Mucosa of descending colon (tissue), 3 donors: ENCODE results near the gene UBAC1. TPM values are rescaled to one million over a fixed set of nuclear protein-coding genes. Genes with fewer than 3 reads are reported as not detected.
"Not testable (repeated sequence)": the region's sequence is repeated elsewhere in the genome, so short reads cannot be mapped to it uniquely, and the experiment has no call there.

Experiments
- ATAC-seq: fragments of 200-7000 bp; cut with Tn5 transposase; one replicate; pipeline ENCODE4 v1.9.1; 2020; ENCODE audit warnings: mild to moderate bottlenecking, moderate library complexity
- DNase-seq, 3 donors: peaks; one replicate each; pipeline ENCODE4 v3.0.0-alpha.2; 2020
- H3K36me3 ChIP-seq: fragments of 200-600 bp; one replicate; pipeline ENCODE4 v1.8.0; 2021; ENCODE audit warnings: low read depth, mild to moderate bottlenecking
- H3K4me1 ChIP-seq: fragments of 200-600 bp; one replicate; pipeline ENCODE4 v1.8.0; 2021; ENCODE audit warnings: low read depth, mild to moderate bottlenecking
- H3K4me3 ChIP-seq: fragments of 200-600 bp; one replicate; pipeline ENCODE4 v1.8.0; 2021; ENCODE audit warnings: mild to moderate bottlenecking
- H3K9me3 ChIP-seq: fragments of 200-600 bp; one replicate; pipeline ENCODE4 v1.8.0; 2021; ENCODE audit warnings: mild to moderate bottlenecking
- CTCF ChIP-seq: fragments of 200-600 bp; IDR thresholded peaks from one replicate; pipeline ENCODE4 v1.8.0; 2022; ENCODE audit warnings: antibody characterized with exemption, mild to moderate bottlenecking
- intact Hi-C, 2 donors: fragments of 100-400 bp; cut with DNase I in 1 of 2; cut with micrococcal nuclease in 1 of 2; formaldehyde crosslinking; loops; one replicate each; pipeline versions ENCODE4 v1.11.0 to v1.11.1; 2022; cut with DNase I, micrococcal nuclease
- total RNA-seq, 3 donors: library from RNA; stranded (reverse); fragmentation: NEBNext Ultra II Directional in 2 of 3; extraction: Animal tissue kit (Norgen Biotek cat#: 25700) in 2 of 3; gene quantifications; one replicate each; pipeline versions ENCODE4 v1.2.1 to v1.2.4, GENCODE V29; 2021 to 2023
- donor health status: DM: no; HTN: no; CAD: no; lungs with moderate emphysema.
- donor health status: DM: no; HTN: no; CAD: no.
- donor health status: DM: no; HTN: yes; CAD: no.

Gene UBAC1
- total RNA-seq, 3 donors from 2014 or later: 55.5 to 70.4 (median 64.0) TPM

- intact Hi-C loops: no loop called here
- Histone ChIP-seq H3K4me3 (no peak overlapping the region), H3K36me3 (no peaks in the 10 kb centered on the region), H3K9me3 (no peaks in the 10 kb centered on the region), H3K4me1 (no peaks in the 10 kb centered on the region)
- ATAC-seq (no peak), DNase-seq (no peak)
- TF ChIP-seq CTCF: no peak
These were observed 64.5 kb downstream of the UBAC1 start for GRCh38 chr9:135896626-135897025.

DNA sequence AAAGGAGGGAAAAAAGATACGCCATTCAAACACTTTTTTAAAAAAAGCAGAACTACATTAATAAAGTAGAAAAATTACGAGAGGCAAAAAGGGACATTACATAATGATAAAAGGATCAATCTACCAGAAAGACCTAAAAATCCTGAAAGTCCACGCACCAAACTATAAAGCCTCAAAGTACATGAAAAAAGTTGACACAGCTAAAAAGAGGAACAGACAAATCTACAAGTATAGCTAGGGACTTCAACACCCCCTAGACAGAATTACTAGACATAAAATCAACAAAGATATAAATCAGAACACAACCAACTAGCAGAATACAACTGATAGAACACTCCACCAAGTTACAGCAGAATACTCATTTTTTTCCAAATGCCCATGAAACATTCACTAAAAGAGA, 65.0 kb downstream of the UBAC1 start:
- intact Hi-C loops: no loop called here
- DNase-seq (no peak), ATAC-seq (no peak)
- TF ChIP-seq CTCF: no peak
- Histone ChIP-seq H3K9me3 (no peaks in the 10 kb centered on the region), H3K4me1 (no peaks in the 10 kb centered on the region), H3K4me3 (no peak overlapping the region), H3K36me3 (no peaks in the 10 kb centered on the region)

DNA sequence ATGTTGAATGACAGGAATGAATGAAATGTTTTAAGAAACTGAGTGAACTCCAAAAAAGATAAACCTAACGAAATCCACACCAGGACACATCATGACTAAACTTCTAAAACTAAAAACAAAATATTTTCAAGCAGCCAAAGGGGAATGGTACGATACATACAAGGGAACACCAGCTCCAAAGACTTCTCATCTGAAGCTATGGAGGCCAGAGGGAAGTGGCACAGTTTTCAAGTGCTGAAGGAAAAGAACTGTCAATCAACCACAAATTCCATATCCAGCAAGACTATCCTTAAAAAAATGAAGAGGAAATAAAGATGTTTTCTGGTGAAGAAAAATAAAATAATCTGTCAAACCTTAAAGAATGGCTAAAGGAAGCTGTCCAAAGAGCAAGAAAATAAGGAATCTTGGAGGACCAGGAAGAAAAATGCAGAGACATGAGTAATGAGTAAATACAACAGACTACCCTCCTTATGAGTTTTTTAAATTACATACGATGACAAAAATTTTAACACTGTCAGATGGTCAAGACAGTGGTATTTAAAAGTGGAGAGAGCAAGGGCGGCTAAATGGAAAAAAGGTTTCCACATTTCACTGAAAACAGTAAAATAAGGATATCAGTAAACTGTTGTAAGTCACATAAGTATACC, 65.8 kb downstream of the UBAC1 start:
- Histone ChIP-seq H3K9me3 (no peaks in the 10 kb centered on the region), H3K4me3 (no peak overlapping the region), H3K4me1 (no peaks in the 10 kb centered on the region), H3K36me3 (no peaks in the 10 kb centered on the region)
- DNase-seq: no peak
- intact Hi-C loops: no loop called here
- TF ChIP-seq CTCF: no peak
- ATAC-seq: no peak

GRCh38 chr9:135893104-135893503, 68.1 kb downstream of the UBAC1 start:
- Histone ChIP-seq H3K4me1 (no peaks in the 10 kb centered on the region), H3K4me3 (no peak overlapping the region), H3K9me3 (no peaks in the 10 kb centered on the region), H3K36me3 (no peaks in the 10 kb centered on the region)
- no peak for ATAC-seq
- no peak for TF ChIP-seq CTCF
- intact Hi-C loops: no loop called here
- DNase-seq: no peak

DNA sequence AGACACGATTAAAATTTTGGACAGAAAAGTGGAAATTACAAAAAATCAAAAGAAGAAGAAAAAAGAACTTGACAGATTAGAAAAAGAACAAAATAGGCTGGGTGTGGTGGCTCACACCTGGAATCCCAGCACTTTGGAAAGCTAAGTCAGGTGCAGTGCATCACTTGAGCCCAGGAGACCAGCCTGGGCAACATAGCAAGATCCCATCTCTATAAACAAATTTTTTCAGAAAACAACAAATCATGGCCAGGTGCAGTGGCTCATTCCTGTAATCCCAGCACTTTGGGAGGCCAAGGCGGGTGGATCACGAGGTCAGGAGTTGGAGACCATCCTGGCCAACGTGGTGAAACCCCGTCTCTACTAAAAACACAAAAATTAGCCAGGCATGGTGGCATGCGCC, 68.8 kb downstream of the UBAC1 start:
- H3K4me3 ChIP-seq, H3K36me3 ChIP-seq, ATAC-seq, H3K9me3 ChIP-seq, intact Hi-C loops, H3K4me1 ChIP-seq, DNase-seq: not testable (repeated sequence)

- TF ChIP-seq CTCF: no peak
- no peak for DNase-seq
- intact Hi-C loops: no loop called here
- H3K4me1 ChIP-seq: no peaks in the 10 kb centered on the region
- no peaks in the 10 kb centered on the region for H3K9me3 ChIP-seq
- H3K4me3 ChIP-seq: no peak overlapping the region
- ATAC-seq: no peak
- no peaks in the 10 kb centered on the region for H3K36me3 ChIP-seq
These were observed 70.0 kb downstream of the UBAC1 start for GRCh38 chr9:135891027-135891631.
